GM12878 (cell line): ENCODE data around the gene ATP1A1. TPM values are rescaled to one million over a fixed set of nuclear protein-coding genes. Genes with fewer than 3 reads are reported as not detected.
A peak's percentile ranks its signal among the peaks of the same experiment; 100 is the strongest.

Experiments used
- ATAC-seq: fragments of 200-7000 bp; cut with Tn5 transposase; 3 replicates; pipeline ENCODE4 v1.9.1; 2020; ENCODE audit warnings: mild to moderate bottlenecking, moderate library complexity
- BruUV-seq: library from RNA; stranded (reverse); fragments of 400-500 nt; replicated peaks from 2 replicates; lab custom pipeline; 2021; lab: Mats Ljungman, UMichigan
- CTCF ChIA-PET: fragments of 300-600 bp; sonication (Branson Sonifier 250); formaldehyde crosslinking; extraction: SDS; loops from one replicate; lab custom pipeline; 2021; ENCODE audit warnings: inconsistent platforms; lab: Yijun Ruan, JAX
- POLR2A ChIA-PET: fragments of 350-600 bp; formaldehyde crosslinking; extraction: SDS; loops from one replicate; lab custom pipeline; 2021; ENCODE audit warnings: inconsistent platforms; lab: Charles Lee
- RAD21 ChIA-PET: fragments of 300-600 bp; sonication (Branson Sonifier 250); formaldehyde crosslinking; loops from one replicate; lab custom pipeline; 2023; ENCODE audit warnings: antibody characterized with exemption; ENCODE audit not compliant: unreplicated experiment; lab: Charles Lee
- SMC1A ChIA-PET: fragments of 300-600 bp; sonication (Branson Sonifier 250); formaldehyde crosslinking; loops from one replicate; lab custom pipeline; 2023; ENCODE audit not compliant: unreplicated experiment, uncharacterized antibody; lab: Charles Lee
- DNase-seq: peaks from one replicate; pipeline ENCODE4 v3.0.0-alpha.2; 2011; ENCODE audit warnings: low read depth, low spot score
- FAIRE-seq: peaks from 3 replicates; lab custom pipeline; 2011; peaks lifted over from hg19 to GRCh38; lab: Jason Lieb, UNC
- H2AFZ ChIP-seq: 2 replicates; pipeline ENCODE4 v1.6.0; 2011; ENCODE audit warnings: low read depth, low read length, control low read depth; ENCODE audit not compliant: control insufficient read depth
- H3K27ac ChIP-seq: 2 replicates; pipeline ENCODE4 v1.5.1; 2011; ENCODE audit warnings: control low read depth; ENCODE audit not compliant: control insufficient read depth, insufficient read depth
- H3K27me3 ChIP-seq, 2 experiments: replicated peaks in 1 of 2; 2 replicates each; pipeline versions ENCODE4 v1.6.0 to v1.6.1; 2011; ENCODE audit warnings: low read length in 1 of 2; ENCODE audit not compliant: control insufficient read depth in 2 of 2, insufficient read depth in 2 of 2
- H3K36me3 ChIP-seq, 2 experiments: 2 replicates each; pipeline ENCODE4 v1.5.1; 2011; ENCODE audit warnings: low read length in 1 of 2; ENCODE audit not compliant: control insufficient read depth in 2 of 2, insufficient read depth in 2 of 2
- H3K4me1 ChIP-seq: 2 replicates; pipeline ENCODE4 v1.6.1; 2011; ENCODE audit warnings: mild to moderate bottlenecking, low read length, moderate library complexity, mixed read lengths; ENCODE audit not compliant: control insufficient read depth, insufficient read depth
- H3K4me2 ChIP-seq: 2 replicates; pipeline ENCODE4 v1.6.0; 2011; ENCODE audit warnings: control low read depth; ENCODE audit not compliant: control insufficient read depth, insufficient read depth
- H3K4me3 ChIP-seq: fragments of 200-600 bp; sonication (generic); 2 replicates; pipeline ENCODE4 v1.5.1; 2016
- H3K79me2 ChIP-seq: 2 replicates; pipeline ENCODE4 v1.6.0; 2011; ENCODE audit warnings: low read length; ENCODE audit not compliant: control insufficient read depth, insufficient read depth
- H3K9ac ChIP-seq: 2 replicates; pipeline ENCODE4 v1.8.0; 2011; ENCODE audit warnings: low read length, control low read depth, mixed read lengths; ENCODE audit not compliant: control insufficient read depth, insufficient read depth
- H3K9me3 ChIP-seq: replicated peaks from 3 replicates; pipeline ENCODE4 v1.5.1; 2011; ENCODE audit warnings: mild to moderate bottlenecking, low read length; ENCODE audit not compliant: control insufficient read depth, insufficient read depth
- H4K20me1 ChIP-seq: 2 replicates; pipeline ENCODE4 v1.6.0; 2011; ENCODE audit not compliant: control insufficient read depth, insufficient read depth
- CHD4 ChIP-seq: fragments of 200-600 bp; sonication (generic); IDR thresholded peaks from 2 replicates; pipeline ENCODE4 v1.6.1; 2016; ENCODE audit warnings: mild to moderate bottlenecking
- E4F1 ChIP-seq: fragments of 450-650 bp; IDR thresholded peaks from 2 replicates; pipeline ENCODE4 v1.6.1; 2018; ENCODE audit warnings: borderline replicate concordance, mild to moderate bottlenecking; ENCODE audit not compliant: partially characterized antibody
- ELK1 ChIP-seq: IDR thresholded peaks from 2 replicates; pipeline ENCODE4 v1.6.1; 2012; ENCODE audit warnings: low read depth, low read length, improper control_type of control experiment
- ESRRA ChIP-seq: IDR thresholded peaks from 2 replicates; pipeline ENCODE4 v1.6.1; 2012; ENCODE audit warnings: mild to moderate bottlenecking, low read length, improper control_type of control experiment
- HDAC2 ChIP-seq: fragments of 200-600 bp; sonication (generic); IDR thresholded peaks from 2 replicates; pipeline ENCODE4 v1.6.1; 2017
- IRF5 ChIP-seq: fragments of 450-650 bp; IDR thresholded peaks from 2 replicates; pipeline ENCODE4 v1.6.1; 2017; ENCODE audit warnings: borderline replicate concordance
- LARP7 ChIP-seq: fragments of 450-650 bp; IDR thresholded peaks from 2 replicates; pipeline ENCODE4 v1.6.1; 2017; ENCODE audit warnings: mild to moderate bottlenecking
- NFYA ChIP-seq: IDR thresholded peaks from 2 replicates; pipeline ENCODE4 v1.6.1; 2011; ENCODE audit warnings: low read depth, mild to moderate bottlenecking, low read length, improper control_type of control experiment, borderline replicate concordance
- NFYB ChIP-seq: IDR thresholded peaks from 2 replicates; pipeline ENCODE4 v1.6.1; 2011; ENCODE audit warnings: low read depth, mild to moderate bottlenecking, low read length, improper control_type of control experiment, moderate library complexity; ENCODE audit not compliant: insufficient read depth
- NRF1 ChIP-seq: conservative IDR thresholded peaks from 2 replicates; pipeline ENCODE4 v1.6.1; 2011; ENCODE audit warnings: mild to moderate bottlenecking, low read depth, low read length, improper control_type of control experiment
- PKNOX1 ChIP-seq: fragments of 450-650 bp; IDR thresholded peaks from 2 replicates; pipeline ENCODE4 v1.6.1; 2016; ENCODE audit warnings: mild to moderate bottlenecking
- RELB ChIP-seq: fragments of 450-650 bp; IDR thresholded peaks from 2 replicates; pipeline ENCODE4 v1.6.1; 2017; ENCODE audit warnings: low read depth, mild to moderate bottlenecking, moderate library complexity
- SP1 ChIP-seq: IDR thresholded peaks from one replicate; pipeline ENCODE4 v1.6.1; 2011; ENCODE audit warnings: low read depth, low read length
- WRNIP1 ChIP-seq: IDR thresholded peaks from 2 replicates; pipeline ENCODE4 v1.6.1; 2011; ENCODE audit warnings: low read depth, low read length, improper control_type of control experiment, borderline replicate concordance
- WGBS: methylation state at CpG from one replicate; pipeline ENCODE4 v1.1.6; 2016; ENCODE audit warnings: low lambda C conversion rate; ENCODE audit not compliant: insufficient replicate concordance, insufficient coverage; ENCODE audit errors: missing lambda C conversion rate; 5-methylcytosine and 5-hydroxymethylcytosine counted together
- in situ Hi-C: fragments of 300-500 bp; cut with MboI; formaldehyde crosslinking; loops from 9 replicates; pipeline ENCODE4 v1.14.3; 2018; ENCODE audit warnings: mixed read lengths
- intact Hi-C: fragments of 100-400 bp; cut with micrococcal nuclease; formaldehyde crosslinking; loops from one replicate; pipeline ENCODE4 v1.14.2; 2022; ENCODE audit not compliant: unreplicated experiment
- polyA plus RNA-seq, 11 experiments: library from polyadenylated mRNA; depleted of rRNA in 4 of 11; unstranded in 6 of 11; stranded (reverse) in 5 of 11; fragments of >200 nt; fragmentation: Nextera tagmentation in 4 of 11; fragmentation: Illumina TruSeq in 1 of 11; extraction: Ambion mirVana in 4 of 11; extraction: Trizol in 1 of 11; gene quantifications; 1 replicate in 1 of 11; 2 replicates in 10 of 11; pipeline versions ENCODE4 v1.2.1 to v1.2.3, GENCODE V29; 2011 to 2016; ENCODE audit warnings: inconsistent platforms in 2 of 11, missing spikeins in 2 of 11, low read depth in 1 of 11
- total RNA-seq, 4 experiments: library from RNA; depleted of rRNA in 3 of 4; stranded (reverse); fragments of >200 nt in 3 of 4; fragmentation: Illumina TruSeq in 1 of 4; extraction: Trizol in 1 of 4; gene quantifications; 2 replicates each; pipeline versions ENCODE4 v1.2.1 to v1.2.3, GENCODE V29; 2013 to 2021

The ATP1A1 gene
- total and polyA plus RNA-seq, 10 of the 15 experiments (the other 5 are each of a cell fraction or from before 2014, with no cell fraction given) = 113 to 566 (median 313) TPM

- TF ChIP-seq ELK1 = no peak
- TF ChIP-seq, all 136 proteins: peak for 0
Measured at GRCh38 chr1:116340506-116341231, 32.4 kb upstream of the ATP1A1 start (continued).

GRCh38 chr1:116343019-116343418, 30.0 kb upstream of the ATP1A1 start:
- DNase-seq (no peak), FAIRE-seq (peak; percentile 65), ATAC-seq (peak; percentile 58)
- H3K4me3 ChIP-seq = no peak overlapping the region
- H2AFZ ChIP-seq = no peak overlapping the region
- ChIA-PET POLR2A (no interaction called here), SMC1A (interaction anchor here (0.6 to 2.1 kb wide), 3 partner anchors 10 to 204 kb away, joined by 4 to 5 read pairs (median 5); no protein-coding TSS in a partner anchor), RAD21 (interaction anchor here (0.6 to 1.6 kb wide), 2 partner anchors 10 to 143 kb away, joined by 3 to 4 read pairs; no protein-coding TSS in a partner anchor), CTCF (interaction anchor here (3.9 kb wide), 1 partner anchor 142 kb away, joined by 13 read pairs; no protein-coding TSS in a partner anchor)
- no peaks in the 10 kb centered on the region for H3K79me2 ChIP-seq
- H3K4me2 ChIP-seq = no peak overlapping the region
- H3K27ac ChIP-seq = no peak overlapping the region
- H3K27me3 ChIP-seq = no peaks in the 10 kb centered on the region
- intact Hi-C loops = no loop called here
- no peaks in the 10 kb centered on the region for H3K4me1 ChIP-seq
- H3K9ac ChIP-seq = no peak overlapping the region
- no peaks in the 10 kb centered on the region for H3K36me3 ChIP-seq
- H3K9me3 ChIP-seq = no peaks in the 10 kb centered on the region
- 47% methylated on average over 4 of the region's 4 CpGs for WGBS
- in situ Hi-C loops = no loop called here
- no peaks in the 10 kb centered on the region for H4K20me1 ChIP-seq
- no TSS peak for BruUV-seq
- no peak for TF ChIP-seq HDAC2
- no peak for TF ChIP-seq WRNIP1
- no peak for TF ChIP-seq SP1
- TF ChIP-seq CHD4 = no peak
- TF ChIP-seq LARP7 = no peak
- TF ChIP-seq NRF1 = no peak
- TF ChIP-seq IRF5 = no peak
- TF ChIP-seq RELB = no peak
- no peak for TF ChIP-seq NFYB
- no peak for TF ChIP-seq ESRRA
- no peak for TF ChIP-seq E4F1
- TF ChIP-seq PKNOX1 = no peak
- no peak for TF ChIP-seq NFYA
